MCF 10A (cell line): ENCODE data around the gene GLI1. TPM values are rescaled to one million over a fixed set of nuclear protein-coding genes. Genes with fewer than 3 reads are reported as not detected.

Source experiments
- BruUV-seq: library from RNA; stranded (reverse); fragments of 400-500 nt; replicated peaks from 2 replicates; lab custom pipeline; 2021; lab: Mats Ljungman, UMichigan
- CTCF ChIA-PET: fragments of 300-600 bp; sonication (Branson Sonifier 250); formaldehyde crosslinking; extraction: SDS; loops from one replicate; lab custom pipeline; 2021; ENCODE audit warnings: antibody characterized with exemption, inconsistent platforms; lab: Yijun Ruan, JAX
- POLR2A ChIA-PET: fragments of 300-600, 350-650 bp; sonication (Branson Sonifier 250); formaldehyde crosslinking; extraction: SDS; loops from one replicate; lab custom pipeline; 2020; ENCODE audit warnings: antibody characterized with exemption, inconsistent platforms; lab: Yijun Ruan, JAX
- DNase-seq: peaks from one replicate; pipeline ENCODE4 v3.0.0-alpha.2; 2018; ENCODE audit not compliant: unreplicated experiment
- H3K27ac Mint-ChIP-seq: one replicate; pipeline ENCODE4 v1.8.0; 2022; ENCODE audit warnings: mild to moderate bottlenecking, low read depth, mixed read lengths; ENCODE audit not compliant: unreplicated experiment
- H3K27me3 Mint-ChIP-seq: one replicate; pipeline ENCODE4 v1.8.0; 2022; ENCODE audit warnings: mixed read lengths; ENCODE audit not compliant: insufficient read depth, unreplicated experiment
- H3K36me3 Mint-ChIP-seq: one replicate; pipeline ENCODE4 v1.8.0; 2022; ENCODE audit warnings: mild to moderate bottlenecking, moderate library complexity, mixed read lengths; ENCODE audit not compliant: insufficient read depth, unreplicated experiment
- H3K4me1 Mint-ChIP-seq: one replicate; pipeline ENCODE4 v1.8.0; 2022; ENCODE audit warnings: mixed read lengths; ENCODE audit not compliant: insufficient read depth, unreplicated experiment
- H3K4me3 Mint-ChIP-seq: one replicate; pipeline ENCODE4 v1.8.0; 2022; ENCODE audit warnings: mild to moderate bottlenecking, moderate library complexity, mixed read lengths; ENCODE audit not compliant: unreplicated experiment
- H3K9me3 Mint-ChIP-seq: one replicate; pipeline ENCODE4 v1.8.0; 2022; ENCODE audit warnings: mixed read lengths; ENCODE audit not compliant: unreplicated experiment
- intact Hi-C: fragments of 100-400 bp; cut with micrococcal nuclease; formaldehyde crosslinking; loops from 2 replicates; pipeline ENCODE4 v1.14.1; 2022
- total RNA-seq: library from RNA; stranded (reverse); gene quantifications from 2 replicates; pipeline ENCODE4 v1.2.3, GENCODE V29; 2022
- TF ChIP-seq, protein P1 (sequence below): fragments of 200-600 bp; IDR thresholded peaks from one replicate; pipeline ENCODE4 v1.8.0; 2022; ENCODE audit warnings: antibody characterized with exemption, mild to moderate bottlenecking; ENCODE audit not compliant: unreplicated experiment

Gene GLI1
- total RNA-seq, 1 experiment from 2014 or later, result not detected

DNA sequence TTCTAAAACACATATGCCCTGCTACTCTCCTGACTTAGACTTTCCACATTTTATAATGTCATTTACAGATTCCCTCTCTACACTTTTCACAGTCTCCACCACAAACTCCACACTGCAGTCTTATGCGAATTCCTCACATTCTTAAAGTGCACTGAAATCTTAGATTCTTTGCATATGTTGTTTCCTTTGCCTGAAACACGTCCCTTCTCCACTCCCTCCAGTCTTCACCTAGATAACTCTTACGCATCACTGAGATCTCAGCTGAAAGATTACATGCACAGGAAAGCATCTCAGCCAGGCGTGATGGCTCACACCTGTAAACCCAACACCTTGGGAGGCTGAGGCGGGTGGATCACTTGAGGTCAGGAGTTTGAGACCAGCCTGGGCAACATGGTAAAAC is 23.9 kb downstream of the GLI1 start:
- CTCF ChIA-PET, result interaction anchor here (0.7 to 1.2 kb wide), 3 partner anchors 24 to 244 kb away, joined by 3 to 4 read pairs (median 3); partner anchors contain the start of gene GLI1
- Mint-ChIP-seq H3K27me3 (peaks cover 48% of the 10 kb centered on the region), H3K4me1 (peaks cover 8% of the 10 kb centered on the region), H3K9me3 (no peaks in the 10 kb centered on the region), H3K36me3 (no peaks in the 10 kb centered on the region), H3K27ac (no peak overlapping the region), H3K4me3 (no peak overlapping the region)
- no TSS peak for BruUV-seq
- intact Hi-C loops, result no loop called here
- no peak for DNase-seq
- TF ChIP-seq, protein P1, sequence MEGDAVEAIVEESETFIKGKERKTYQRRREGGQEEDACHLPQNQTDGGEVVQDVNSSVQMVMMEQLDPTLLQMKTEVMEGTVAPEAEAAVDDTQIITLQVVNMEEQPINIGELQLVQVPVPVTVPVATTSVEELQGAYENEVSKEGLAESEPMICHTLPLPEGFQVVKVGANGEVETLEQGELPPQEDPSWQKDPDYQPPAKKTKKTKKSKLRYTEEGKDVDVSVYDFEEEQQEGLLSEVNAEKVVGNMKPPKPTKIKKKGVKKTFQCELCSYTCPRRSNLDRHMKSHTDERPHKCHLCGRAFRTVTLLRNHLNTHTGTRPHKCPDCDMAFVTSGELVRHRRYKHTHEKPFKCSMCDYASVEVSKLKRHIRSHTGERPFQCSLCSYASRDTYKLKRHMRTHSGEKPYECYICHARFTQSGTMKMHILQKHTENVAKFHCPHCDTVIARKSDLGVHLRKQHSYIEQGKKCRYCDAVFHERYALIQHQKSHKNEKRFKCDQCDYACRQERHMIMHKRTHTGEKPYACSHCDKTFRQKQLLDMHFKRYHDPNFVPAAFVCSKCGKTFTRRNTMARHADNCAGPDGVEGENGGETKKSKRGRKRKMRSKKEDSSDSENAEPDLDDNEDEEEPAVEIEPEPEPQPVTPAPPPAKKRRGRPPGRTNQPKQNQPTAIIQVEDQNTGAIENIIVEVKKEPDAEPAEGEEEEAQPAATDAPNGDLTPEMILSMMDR, result no peak
- POLR2A ChIA-PET, result no interaction called here

DNA sequence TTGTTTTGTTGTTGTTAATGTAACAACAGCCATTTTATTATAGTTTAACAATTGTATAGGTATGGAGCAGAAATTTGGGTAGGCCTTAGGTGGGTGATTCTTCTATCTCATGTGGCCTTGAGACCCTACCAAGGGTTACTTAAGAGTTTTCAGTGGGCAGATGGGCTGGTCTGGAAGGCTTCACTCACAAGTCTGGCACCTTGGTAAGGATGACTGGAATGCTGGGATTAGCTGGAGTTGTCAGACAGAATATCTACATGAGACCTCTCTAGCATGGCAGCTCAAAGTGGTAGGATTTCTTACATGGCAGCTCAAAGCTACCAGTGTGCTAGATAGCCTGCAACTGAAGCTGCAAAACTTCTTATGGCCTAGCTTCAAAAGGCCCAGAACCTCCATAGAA is 26.1 kb downstream of the GLI1 start:
- TF ChIP-seq, protein P1, result no peak
- POLR2A ChIA-PET, result interaction anchor here (0.6 to 1.1 kb wide), 4 partner anchors 25 to 440 kb away, joined by 3 to 4 read pairs (median 4); no protein-coding TSS in a partner anchor
- CTCF ChIA-PET, result interaction anchor here (0.6 to 1.8 kb wide), 5 partner anchors 14 to 1671 kb away, joined by 3 to 8 read pairs (median 4); no protein-coding TSS in a partner anchor
- DNase-seq, result no peak
- Mint-ChIP-seq H3K9me3 (no peaks in the 10 kb centered on the region), H3K27ac (no peak overlapping the region), H3K27me3 (peaks cover 25% of the 10 kb centered on the region), H3K36me3 (peaks cover 17% of the 10 kb centered on the region), H3K4me1 (peaks cover 15% of the 10 kb centered on the region), H3K4me3 (no peak overlapping the region)
- intact Hi-C loops, result no loop called here
- no TSS peak for BruUV-seq

DNA sequence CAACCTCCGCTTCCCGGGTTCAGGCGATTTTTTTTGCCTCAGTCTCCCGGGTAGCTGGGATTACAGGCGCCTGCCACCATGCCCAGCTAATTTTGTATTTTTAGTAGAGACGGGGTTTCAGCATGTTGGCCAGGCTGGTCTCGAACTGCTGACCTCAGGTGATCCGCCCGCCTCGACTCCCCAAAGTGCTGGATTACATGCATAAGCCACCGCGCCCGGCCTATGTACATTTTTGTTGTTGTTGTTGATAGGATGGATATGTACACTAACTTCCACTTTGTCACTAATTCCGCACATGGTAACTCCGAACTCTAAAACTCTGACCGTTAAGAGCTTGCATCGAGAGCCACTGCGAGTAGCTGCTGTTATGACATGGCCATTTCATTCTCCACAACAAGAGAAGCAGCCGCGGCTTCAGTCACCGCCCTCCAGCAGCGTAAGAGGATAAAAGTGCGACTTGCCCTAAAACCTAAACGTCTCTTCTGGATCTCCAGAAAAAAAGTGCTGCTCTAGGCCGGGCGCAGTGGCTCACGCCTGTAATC is 27.5 kb downstream of the GLI1 start:
- Mint-ChIP-seq H3K27ac (peak overlapping the region; percentile 87), H3K4me1 (peaks cover 20% of the 10 kb centered on the region), H3K36me3 (peaks cover 31% of the 10 kb centered on the region), H3K9me3 (no peaks in the 10 kb centered on the region), H3K27me3 (peaks cover 12% of the 10 kb centered on the region), H3K4me3 (peak overlapping the region; percentile 92)
- CTCF ChIA-PET, result interaction anchor here (0.6 to 1.7 kb wide), 6 partner anchors 10 to 271 kb away, joined by 3 to 4 read pairs (median 3); no protein-coding TSS in a partner anchor
- DNase-seq, result no peak
- BruUV-seq, result no TSS peak
- POLR2A ChIA-PET, result interaction anchor here (0.9 to 1.1 kb wide), 3 partner anchors 27 to 36 kb away, joined by 3 to 4 read pairs (median 3); no protein-coding TSS in a partner anchor
- intact Hi-C loops, result no loop called here
- TF ChIP-seq, protein P1, result no peak

DNA sequence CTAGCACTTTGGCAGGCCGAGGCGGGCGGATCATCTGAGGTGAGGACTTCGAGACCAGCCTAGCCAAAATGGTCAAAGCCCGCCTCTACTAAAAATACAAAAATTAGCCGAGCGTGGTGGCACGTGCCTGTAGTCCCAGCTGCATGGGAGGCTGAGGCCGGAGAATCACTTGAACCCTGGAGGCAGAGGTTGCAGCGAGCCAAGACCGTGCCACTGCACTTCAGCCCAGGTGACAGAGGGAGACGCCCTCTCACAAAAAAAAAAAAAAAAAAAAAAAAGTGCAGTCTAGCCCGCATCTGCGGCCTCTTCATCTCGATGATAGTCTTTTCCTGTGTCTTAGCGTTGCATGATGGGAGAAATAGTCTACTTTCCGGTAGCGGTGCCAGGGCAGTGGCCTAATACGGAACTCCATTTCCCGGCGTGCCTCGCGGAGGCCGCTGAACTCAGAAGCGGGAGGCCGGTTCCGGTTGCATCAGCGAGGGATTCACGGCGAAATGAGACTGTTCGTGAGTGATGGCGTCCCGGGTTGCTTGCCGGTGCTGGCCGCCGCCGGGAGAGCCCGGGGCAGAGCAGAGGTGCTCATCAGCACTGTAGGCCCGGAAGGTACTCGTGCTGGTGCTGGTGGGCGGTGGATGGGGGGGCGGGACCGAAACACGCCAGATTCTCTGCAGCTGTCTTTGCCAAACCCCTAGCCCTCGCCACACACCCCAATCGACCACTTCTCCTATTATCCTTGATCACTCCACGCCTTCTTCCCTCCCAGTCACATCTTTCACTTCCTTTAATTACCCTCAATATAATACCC is 28.2 kb downstream of the GLI1 start, which contains the start of gene MARS1:
Gene MARS1 (plus strand): TSS at position 472 of the 805 bp plus-strand sequence. CDS start 23 bp downstream, at position 495.
- H3K36me3 Mint-ChIP-seq, result peaks cover 38% of the 10 kb centered on the region
- H3K9me3 Mint-ChIP-seq, result no peaks in the 10 kb centered on the region
- H3K4me3 Mint-ChIP-seq, result peak within 1 kb of the TSS; percentile 92
- intact Hi-C loops, result no loop called here
- DNase-seq, result peak; percentile 98
- BruUV-seq, result no TSS peak
- CTCF ChIA-PET, result interaction anchor here (0.6 to 1.7 kb wide), 7 partner anchors 11 to 272 kb away, joined by 3 to 4 read pairs (median 3); no protein-coding TSS in a partner anchor
- POLR2A ChIA-PET, result interaction anchor here (0.6 to 1.7 kb wide), 8 partner anchors 17 to 359 kb away, joined by 3 to 7 read pairs (median 3); partner anchors contain the start of gene DCTN2
- H3K27ac Mint-ChIP-seq, result peak within 1 kb of the TSS; percentile 87
- peaks cover 20% of the 10 kb centered on the region for H3K4me1 Mint-ChIP-seq
- TF ChIP-seq, protein P1, result no peak
- H3K27me3 Mint-ChIP-seq, result peaks cover 10% of the 10 kb centered on the region
